Forelimb muscle (tissue), 1 donor: ENCODE measurements around the gene BFSP1. TPM values are rescaled to one million over a fixed set of nuclear protein-coding genes. Genes with fewer than 3 reads are reported as not detected.

Experiments
- DNase-seq: peaks from one replicate; pipeline ENCODE4 v3.0.0-alpha.2; 2013; ENCODE audit warnings: low read depth
- polyA plus RNA-seq: library from polyadenylated mRNA; unstranded; fragments of 120-200 nt; gene quantifications from one replicate; pipeline ENCODE4 v1.2.1, GENCODE V29; 2013; ENCODE audit not compliant: insufficient read length

Gene BFSP1
- polyA plus RNA-seq, 1 donor: 2.1 TPM

DNA sequence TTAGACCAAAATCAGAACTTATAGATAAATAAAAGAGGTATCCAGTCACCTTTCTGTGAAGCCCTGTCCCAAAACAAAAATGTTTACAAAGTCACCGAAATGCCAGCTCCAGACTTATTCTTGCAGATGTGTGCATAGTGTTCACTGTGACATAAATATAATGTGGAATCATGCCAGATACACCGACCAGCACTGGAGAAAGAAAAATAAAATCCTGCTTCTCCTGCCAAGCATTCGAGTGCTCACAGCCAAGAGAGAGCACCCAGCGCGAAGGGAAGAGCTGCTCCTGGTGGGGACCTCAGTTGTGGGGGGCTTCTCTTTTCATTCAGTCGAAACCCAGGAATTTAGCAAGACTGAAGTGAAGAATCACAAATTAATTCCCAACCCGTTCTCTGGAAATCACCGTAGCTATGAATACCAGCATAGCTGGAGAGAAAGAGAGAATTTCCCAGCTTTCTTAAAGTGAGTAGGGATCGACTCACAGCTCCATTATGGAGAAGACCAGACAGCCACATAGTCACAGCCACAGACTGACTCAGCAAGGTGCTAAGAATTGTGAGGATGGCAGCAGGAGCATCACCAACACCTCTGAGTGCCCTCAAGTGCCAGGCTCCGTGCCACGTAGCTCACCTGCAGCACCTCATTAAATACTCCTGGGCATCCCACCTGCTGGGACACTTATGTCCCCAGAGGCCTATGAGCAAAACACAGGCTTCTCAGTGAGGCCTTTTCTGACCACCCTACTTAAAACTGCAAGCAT is 33.2 kb downstream of the BFSP1 start:
- no peak for DNase-seq

DNA sequence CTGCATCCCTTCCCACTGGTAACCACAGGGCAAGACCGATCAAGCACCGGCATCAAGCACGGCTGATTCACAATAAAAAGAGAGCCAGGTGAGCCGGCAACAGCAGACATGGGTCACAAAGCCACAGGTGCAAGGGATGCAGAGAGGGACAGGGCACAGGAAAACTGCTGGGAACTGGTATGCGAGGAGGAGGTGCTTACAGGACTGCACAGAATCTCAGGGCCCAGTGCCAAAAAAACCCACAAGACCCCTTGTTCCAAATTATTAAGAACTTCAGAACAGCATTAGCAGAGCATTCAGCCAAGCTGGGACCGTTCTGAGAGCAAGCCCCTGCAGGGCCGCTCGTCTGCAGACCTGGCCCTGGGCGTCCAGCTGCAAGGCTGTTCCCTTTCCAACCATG is 35.4 kb downstream of the BFSP1 start:
- DNase-seq: no peak

DNA sequence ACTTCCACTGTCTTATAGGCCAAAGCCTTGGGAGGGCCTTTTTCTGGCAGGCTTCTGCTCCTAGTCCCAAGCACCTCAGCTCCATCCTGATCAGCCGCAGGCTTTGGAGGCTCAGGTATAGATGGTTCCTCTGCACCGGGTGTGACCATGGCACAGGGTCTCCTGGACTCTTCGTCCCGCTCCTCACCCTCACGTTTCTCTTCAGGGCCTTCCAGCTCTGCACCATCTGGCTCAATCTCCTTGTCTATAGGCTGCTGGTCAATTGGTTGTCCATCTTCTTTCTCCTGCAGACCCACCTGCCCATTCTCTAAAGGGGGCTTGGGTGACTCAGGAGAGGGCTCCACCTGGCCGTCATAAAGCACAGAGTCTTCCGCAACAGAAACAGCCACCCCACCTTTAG is 37.0 kb downstream of the BFSP1 start:
- no peak for DNase-seq

DNA sequence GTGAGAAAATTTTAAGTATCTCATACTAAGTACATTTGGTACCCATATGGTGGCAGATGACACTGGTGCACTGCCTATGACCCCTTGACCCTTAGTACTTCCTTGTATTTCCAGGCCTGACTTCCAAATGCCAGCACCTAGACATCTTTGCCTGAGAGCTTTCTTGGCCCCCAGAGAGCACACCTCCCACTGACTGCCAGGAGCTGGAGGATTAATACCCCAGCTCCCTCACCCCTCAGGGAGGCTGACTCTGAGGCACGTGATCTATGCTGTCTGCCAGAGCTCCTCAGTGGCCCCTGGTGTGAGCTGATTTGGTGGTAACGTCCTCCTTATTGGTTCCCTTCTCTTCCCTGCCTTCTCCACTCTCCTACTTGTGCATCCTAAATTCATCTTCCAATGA is 38.0 kb downstream of the BFSP1 start:
- no peak for DNase-seq

DNA sequence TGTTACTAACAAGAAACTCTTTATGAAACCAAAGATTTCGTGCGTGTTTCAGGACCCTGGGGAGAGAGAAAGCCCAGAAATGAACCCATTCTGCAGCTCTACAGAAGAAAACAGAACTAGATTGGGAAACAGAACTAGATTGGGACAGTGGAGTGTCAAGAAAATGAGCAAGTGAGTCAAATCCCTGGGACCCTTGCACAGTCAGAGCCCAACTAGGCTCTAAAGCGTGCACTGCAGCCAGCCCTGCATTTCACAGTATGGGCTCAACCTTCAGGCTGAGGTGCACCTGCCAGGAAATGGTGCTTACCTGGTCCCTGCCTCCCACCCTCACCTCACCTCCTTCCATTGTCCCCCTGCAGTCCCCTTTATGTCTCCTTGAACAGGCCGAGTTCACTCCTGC is 39.7 kb downstream of the BFSP1 start:
- DNase-seq: no peak

DNA sequence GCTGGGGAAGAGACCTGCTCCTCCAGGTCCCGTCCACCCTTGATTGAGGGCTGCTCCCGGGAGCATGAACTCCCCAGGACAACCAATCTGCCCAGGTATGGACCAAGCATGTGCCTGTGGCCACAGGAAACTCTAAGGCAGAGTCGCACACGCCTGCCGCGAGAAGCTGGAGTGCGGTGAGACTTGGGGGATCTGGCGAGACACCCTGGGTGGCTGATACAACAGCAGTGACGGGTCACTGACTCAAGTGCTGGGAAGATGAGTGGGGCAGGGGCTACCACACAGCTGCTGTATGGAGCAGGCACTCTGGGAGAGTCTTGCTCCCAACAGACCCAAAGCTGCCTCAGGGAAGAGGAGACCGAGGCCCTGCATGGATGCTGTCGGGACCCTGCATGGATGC is 40.1 kb downstream of the BFSP1 start:
- no peak for DNase-seq

DNA sequence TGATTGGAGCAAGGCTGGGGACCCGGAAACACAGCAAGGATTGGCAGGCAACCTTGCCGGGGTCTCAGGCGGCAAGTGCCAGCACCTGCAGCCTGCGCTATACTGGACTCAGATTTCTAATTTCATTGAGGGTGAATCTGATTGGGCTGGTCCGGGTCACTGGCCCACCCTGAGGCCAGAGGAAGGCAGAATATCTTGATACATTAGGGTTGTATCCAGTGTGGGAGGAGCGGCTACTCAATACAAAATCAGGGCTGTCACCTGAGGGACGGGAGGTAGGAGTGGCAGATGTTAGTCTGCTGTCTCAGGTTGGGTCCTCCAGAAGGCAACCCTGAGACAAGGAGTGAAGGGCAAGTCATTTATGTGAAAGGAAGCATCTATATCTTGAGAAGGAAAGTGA is 40.7 kb downstream of the BFSP1 start:
- no peak for DNase-seq

DNA sequence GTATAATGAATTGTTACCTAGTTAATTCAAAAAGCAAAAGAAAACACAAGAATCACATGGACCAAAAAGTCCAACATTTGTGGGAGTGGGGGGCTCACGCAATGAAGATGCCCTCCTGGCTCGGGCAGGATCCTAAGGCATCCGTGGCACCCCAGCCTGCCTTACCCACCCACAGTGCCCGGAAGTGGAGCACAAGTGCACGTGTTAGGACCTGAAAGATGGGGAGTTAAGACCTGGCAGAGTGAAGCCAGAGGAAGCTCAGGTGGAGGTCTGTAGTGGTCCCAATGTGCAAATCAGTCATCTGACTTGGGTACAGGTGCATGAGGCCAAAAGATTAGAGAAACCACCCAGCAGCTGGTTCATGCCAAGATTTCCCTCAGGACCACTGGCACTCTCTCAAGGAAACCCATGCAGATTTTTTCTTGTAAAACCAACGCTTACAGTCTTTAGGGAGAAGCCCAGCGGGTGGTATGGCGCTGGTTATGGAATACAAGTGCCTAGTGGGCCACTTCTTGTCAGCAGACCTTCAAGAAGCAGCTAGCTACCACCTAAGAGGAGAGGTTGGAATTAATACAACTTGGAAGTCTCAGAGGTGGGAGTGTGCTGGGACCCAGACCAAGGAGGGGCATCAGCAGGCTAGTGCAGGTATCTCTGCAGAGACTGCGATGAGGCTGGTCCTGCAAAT is 42.1 kb downstream of the BFSP1 start:
- no peak for DNase-seq

DNA sequence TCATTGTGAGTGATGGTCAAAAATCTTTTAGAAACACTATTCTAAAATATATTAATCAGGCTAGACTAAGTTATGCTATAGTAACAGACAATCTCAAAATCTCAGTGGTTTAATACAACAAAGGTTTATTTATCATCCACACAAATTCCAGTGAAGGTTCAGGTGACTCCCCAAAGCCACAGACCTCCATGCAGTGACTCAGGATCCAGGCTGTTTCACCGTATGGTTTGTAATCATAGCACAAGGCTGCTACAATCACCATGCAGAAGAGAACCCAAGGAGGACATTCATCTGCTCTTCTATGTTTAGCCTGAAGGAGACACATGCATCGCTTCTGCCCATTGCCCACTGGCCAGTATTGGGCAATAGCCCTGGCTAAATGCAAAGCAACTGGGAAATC is 46.2 kb downstream of the BFSP1 start:
- no peak for DNase-seq

DNA sequence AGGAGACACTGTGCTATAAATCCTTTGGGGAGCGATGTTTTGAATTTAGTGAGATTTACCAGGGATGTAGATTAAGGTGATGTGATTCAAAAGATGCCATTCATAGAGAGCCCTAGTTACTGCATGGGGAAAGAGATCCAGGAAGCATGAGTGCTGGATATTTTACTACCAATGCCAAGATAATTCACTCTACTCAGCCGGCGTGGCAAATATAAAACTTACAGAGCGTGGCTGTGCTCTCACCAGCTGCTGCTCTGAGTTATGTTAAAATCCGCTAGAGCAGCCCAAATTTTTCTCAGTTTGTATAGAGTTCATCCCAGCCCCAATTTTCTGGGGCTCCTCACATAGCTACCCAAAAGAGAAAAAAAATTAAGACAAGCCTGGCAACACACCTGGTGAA is 48.6 kb downstream of the BFSP1 start:
- DNase-seq: no peak

DNA sequence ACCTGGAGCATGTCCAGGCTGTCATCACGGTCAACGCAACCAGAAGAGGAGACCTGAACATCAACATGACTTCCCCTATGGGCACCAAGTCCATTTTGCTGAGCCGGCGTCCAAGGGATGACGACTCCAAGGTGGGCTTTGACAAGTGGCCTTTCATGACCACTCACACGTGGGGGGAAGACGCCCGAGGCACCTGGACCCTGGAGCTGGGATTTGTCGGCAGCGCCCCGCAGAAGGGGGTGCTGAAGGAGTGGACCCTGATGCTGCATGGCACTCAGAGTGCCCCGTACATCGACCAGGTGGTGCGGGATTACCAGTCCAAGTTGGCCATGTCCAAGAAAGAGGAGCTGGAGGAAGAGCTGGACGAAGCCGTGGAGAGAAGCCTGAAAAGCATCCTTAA is 49.5 kb downstream of the BFSP1 start:
- DNase-seq: no peak

DNA sequence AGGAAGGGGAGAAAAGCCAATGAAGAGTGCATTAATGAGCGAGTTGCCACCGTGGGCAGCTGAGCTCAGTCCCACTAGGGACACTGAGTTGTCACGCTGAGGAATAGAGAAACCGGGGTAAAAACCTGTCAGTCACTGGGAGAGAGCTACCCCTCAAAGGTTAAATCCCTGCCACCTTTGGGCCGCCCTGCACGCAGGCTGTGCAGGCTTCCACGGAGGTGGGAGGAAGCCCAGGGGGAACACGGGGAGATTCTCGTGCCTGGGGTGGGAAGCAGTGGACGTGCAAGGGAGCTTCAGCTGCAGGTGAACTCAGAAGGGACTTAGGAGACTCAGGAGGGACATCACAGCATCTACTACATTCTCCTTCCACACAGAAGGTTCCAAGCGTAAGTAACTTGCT is 50.5 kb downstream of the BFSP1 start:
- no peak for DNase-seq

DNA sequence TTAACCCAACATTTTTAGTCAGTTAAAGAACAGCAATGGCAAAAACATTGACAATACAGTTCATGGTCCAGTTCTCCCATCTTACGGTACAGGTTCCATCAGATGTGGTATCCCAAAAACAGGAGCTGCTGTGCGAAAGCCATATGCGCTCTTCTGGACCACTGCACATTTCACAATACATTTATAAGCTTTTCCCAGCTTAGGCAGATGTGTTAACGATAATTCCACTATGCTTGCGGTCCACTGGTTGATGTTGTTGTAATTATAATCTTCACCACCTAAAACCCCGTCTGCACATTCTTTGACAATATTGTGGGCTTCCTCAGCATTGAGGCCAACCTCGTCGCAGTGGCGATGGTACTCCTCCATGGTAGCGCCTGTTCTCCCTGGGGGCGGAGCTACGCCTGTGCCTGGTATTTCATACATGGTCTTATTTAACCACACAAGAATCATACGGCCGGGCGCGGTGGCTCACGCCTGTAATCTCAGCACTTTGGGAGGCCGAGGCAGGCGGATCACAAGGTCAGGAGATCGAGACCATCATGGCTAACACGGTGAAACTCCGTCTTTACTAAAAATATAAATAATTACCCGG is 52.0 kb downstream of the BFSP1 start:
- no peak for DNase-seq

DNA sequence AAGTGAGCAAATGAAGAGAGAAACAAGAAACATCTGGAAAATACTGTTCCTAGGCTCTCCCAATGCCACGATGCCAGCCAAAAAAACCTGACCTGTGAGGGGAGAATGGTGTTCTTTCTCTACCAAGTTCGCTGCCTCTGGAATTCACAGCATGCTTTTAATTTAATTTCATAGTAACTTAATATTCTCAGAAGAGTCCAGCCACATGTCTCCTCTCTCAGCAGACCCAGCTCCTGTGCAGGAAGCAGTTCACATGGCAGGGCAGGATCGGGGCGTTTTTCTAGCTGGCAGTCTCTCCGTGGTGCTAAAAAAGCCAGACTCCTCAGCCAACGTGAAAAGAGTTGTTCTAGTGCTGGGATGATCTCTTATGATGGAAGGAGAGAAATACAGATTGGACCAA is 57.5 kb downstream of the BFSP1 start:
- no peak for DNase-seq

DNA sequence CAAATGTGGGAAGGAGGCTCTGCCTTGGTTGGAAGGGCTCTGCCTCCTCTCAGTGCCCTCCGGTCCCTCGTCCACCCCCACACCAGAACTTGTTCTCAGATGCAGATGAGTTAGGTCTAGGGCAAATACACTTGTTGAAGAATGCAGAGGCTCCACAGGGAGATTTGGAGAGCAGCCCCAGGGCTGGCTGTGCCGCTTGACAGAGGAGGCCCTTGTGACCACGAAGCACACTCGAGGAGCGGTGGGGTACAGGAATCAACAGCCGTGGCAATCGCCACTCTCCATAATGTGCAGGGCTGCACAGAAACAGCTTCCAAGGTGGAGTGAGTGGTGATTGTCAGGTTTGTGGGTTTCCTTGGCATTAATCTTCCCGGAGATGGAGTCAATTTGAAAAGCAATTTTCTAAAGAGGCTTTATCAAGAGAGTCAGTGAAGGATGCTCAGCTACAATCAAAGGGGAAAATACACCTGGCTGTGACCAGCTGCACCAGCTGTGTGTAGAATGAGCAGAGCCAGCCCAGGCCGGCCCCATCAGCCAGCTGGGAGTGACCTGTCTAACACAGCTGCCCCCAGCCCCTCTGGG is 59.5 kb downstream of the BFSP1 start:
- DNase-seq: no peak

DNA sequence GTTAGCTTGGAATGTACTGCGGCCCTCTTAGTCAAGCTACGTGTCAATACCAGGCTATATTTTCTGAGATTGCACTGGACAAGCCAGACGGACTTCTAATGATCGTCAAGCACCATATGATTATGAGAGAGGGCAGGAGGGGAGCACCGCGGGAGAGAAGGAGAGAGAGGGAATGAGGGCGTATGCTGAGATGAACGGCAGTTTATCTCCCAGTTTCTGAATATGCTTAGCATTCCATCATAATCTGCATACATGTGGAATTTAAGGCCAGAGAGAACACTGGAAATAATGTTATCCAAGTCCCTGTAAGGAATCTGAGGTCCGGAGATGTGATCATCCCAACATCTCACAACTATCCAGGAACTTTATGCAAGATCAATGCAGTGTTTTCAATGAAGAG is 60.2 kb downstream of the BFSP1 start:
- no peak for DNase-seq

DNA sequence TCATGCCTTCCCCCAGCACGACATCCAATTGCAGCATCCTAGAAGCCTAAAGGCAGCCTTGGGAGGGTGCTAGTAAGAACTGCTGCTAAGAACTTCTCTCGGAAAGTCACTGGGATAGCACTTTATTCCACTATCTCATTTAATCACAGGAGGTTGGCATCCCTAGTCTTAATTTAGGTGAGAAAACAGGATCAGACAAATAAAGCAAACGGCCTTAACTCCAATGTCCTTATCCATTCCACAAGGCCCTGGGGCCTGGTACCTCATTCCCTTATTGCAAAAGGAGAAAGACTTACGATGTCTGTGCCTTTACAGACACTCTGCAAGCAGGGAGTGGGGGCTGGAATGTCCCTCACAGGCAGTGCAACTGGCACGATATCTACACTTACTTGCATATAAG is 60.7 kb downstream of the BFSP1 start:
- no peak for DNase-seq

DNA sequence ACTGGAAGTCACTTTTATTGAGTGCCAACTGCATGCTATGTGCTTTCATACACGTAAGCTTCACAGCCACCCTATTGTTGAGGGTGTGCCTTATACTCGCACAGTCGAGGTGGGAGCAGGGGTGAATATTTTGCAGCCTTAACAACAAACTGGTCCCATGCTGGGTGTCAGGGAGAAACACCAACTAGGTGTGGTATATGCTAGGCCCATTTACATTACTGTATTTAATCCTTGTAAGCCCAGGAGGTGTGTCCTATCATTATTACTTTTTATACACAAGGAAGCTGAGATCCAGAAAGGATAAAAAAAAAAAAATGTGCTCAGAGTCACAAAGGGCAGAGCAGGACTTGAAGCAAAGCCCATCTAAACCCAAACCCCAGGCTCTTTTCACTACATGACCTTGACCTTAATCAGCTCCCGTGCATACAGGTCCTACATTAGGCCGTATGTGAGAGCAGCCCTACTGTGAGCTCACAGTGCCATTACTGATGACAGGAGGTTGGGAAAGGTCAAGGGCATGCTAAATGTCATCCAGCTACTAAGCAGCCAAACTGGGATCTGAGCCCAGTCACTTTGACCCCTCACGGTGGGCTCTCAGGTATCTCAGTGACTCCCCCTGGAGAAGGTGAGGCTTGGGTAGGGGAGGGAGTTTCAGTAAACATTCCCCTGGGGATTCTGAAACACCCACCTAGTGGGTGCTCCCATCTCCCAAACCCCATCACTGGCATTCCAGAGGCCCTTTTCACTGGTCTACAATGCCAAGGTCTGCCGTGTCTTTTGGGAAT is 61.7 kb downstream of the BFSP1 start:
- DNase-seq: no peak

DNA sequence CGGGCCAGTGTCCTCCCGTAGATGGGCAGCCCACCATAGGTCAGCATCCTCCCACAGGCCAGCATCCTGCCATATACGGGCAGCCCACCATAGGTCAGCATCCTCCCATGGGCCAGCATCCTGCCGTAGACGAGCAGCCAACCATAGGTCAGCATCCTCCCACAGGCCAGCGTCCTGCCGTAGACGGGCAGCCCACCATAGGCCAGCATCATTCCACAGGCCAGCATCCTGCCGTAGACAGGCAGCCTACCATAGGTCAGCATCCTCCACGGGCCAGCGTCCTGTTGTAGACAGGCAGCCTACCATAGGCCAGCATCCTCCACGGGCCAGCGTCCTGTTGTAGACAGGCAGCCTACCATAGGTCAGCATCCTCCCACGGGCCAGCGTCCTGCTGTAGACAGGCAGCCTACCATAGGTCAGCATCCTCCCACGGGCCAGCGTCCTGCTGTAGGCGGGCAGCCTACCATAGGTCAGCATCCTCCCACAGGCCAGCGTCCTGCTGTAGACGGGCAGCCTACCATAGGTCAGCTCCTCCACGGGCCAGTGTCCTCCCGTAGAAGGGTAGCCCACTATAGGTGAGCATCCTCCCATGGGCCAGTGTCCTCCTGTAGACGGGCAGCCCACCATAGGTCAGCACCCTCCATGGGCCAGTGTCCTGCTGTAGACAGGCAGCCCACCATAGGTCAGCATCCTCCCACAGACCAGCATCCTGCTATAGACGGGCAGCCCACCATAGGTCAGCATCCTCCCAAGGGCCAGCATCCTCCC is 62.9 kb downstream of the BFSP1 start:
- no peak for DNase-seq

DNA sequence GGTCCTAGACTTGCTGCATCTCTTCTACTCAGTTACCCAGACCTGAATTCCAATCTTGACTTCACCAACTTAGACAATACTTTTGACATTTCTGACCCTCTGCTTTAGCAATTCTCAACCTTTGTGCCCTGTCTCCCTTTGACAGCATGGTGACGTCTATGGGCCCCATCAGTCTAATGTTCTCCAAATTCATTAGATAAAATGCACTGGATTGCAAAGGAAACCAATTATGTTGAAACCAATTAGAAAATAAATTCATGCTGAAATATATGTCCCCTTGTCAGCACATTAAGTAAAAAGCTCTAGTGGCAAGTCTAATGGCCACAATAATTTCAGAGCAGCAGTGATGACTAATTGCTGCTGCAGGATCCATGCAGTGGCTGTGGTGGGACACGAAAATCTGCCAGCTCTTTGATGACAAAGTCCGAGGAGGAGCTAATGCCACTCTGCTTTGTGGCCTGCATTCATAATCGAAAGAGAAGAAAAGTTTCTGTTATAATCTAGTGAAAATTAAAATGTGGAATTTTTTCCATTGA is 64.0 kb downstream of the BFSP1 start:
- no peak for DNase-seq

DNA sequence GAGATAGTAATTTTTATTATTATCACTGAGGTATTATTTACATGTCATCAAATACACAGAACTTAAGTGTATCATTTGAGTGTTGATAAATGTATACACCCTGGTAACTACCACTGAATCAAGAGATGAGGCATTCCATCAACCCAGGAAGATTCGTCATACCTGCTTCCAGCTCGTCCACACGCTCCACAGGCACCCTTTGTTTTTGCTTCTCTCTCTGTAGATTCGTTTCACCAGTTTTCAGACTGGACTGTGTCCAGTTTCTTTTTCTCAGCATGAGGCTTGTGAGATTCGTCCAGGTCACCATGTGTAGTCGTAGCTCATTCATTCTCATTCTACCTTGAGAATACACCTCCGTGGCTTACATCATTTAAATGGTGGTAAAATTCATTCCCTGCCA is 64.5 kb downstream of the BFSP1 start:
- no peak for DNase-seq
